HG02870 (cell line): ENCODE results near the gene SPOCK2.

Source experiments
- ATAC-seq: cut with Tn5 transposase; IDR thresholded peaks from one replicate; pipeline ENCODE4 v1.9.1; 2021; ENCODE audit warnings: mild to moderate bottlenecking, moderate library complexity; ENCODE audit not compliant: unreplicated experiment

The SPOCK2 gene

DNA sequence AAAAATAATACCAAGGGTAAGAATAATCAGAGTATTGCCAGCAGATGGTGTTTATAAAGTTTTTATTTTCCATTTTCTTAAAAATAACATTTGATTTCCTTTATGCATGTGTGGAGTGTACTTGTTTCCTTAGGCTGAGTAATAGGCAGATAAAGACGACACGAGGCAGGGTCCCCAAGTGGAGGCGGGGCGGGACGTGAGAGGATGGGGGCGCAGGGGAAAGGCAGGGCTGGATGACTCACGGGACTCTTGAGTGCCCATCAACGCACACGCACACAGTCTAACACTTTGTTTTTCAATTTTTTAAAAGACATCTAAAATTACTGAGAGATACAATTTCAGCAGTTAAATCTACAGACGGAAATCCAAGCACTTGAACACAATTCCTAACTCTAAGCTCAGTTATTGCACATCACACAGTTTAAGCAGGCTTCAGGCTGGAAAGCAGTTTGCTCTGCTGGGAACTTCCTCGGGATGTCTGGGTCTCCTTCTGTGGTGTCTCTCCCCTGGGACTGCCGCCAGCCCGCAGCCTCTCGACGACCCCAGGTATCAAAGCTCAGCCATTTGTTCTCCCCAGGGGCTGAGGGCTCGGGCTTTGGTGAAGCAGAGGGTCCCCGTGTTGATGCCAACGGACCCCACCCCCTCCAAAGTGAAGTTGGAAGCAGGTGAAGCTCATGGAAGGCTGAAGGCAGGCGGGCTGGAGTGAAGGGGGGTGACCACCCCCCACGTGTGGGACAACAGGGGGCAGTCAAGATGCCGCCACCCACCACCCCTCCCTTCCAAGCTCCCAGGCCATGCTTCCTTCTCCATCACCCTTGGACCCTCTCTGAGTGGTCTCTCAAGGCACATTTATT lies 29.1 kb downstream of the SPOCK2 start:
- no peak for ATAC-seq

DNA sequence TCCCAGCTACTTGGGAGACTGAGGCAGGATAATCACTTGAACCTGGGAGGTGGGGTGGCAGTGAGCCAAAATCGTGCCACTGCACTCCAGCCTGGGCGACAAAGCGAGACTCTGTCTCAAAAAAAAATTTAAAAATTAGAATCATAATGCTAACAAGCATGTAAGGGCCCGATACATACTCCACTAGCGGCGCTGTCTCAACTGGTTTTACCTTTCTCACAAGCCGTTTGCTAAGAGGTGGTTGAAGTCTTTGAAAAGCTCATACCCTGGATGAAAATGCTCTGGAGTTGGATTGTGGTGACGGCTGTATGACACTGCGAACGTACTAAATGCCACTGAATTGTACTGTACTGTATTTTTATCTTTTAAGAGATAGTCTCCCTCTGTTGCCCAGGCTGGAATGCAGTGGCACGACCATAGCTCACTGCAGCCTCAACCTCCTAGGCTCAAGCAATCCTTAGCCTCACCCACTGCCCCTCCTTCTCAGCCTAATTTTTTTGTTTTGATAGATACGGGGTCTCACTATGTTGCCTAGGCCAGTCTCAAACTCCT lies 29.9 kb downstream of the SPOCK2 start:
- no peak for ATAC-seq

DNA sequence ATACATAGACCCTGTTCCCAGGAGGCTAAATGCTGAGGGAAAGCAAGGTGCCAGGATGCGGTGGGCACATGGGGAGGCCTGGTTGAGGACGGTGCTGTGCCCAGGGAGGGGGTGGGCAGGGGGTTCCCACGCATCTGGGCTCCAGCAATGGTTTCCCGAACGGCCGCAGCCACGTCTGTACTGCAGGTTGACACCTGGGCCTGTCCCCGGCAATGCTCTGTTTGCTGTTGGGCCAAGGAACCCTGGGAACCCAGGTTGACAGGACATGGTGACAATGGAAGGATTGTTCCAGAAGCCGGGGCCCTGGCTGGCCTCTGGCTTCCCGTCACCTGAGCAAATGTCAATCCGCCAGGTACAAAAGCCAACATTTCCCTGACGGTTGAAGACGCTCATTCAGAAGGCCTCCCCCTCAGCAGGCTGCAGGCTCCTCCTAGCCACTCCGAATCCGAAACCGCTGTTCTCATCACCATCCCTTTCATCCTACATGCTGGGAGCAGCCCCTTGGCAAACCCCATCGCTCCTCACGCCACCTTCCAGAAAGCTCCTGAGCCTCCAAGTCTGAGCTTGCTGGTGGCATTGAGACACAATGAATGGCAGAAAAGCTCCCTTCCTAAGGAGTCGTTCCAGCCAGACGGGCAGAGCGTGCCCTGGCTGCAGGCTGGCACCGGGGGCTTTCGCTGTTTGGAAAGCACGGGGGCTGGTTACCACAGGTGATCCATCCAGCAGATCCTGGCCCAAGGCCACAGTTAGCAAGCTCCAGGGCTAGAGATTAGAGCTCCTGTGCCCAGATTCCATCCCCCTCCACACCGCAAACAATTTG lies 31.2 kb downstream of the SPOCK2 start:
- ATAC-seq = no peak

DNA sequence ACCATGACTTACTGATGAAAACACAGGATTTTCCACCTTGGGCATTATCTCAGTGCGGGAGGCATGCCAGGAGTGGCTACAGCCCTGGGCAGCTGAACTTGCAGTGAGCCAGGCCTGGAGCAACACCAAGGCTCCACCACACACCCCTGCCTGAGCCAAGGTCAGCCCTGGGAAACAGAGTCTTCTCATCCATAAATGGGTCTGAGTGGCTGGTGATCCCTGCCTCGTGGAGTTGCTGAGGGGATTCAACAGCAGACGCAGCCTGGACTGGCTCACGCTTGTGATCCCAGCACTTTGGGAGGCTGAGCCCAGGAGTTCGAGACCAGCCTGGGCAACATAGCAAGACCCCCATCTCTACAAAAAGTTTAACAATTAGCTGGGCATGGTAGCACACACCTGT lies 32.2 kb downstream of the SPOCK2 start:
- ATAC-seq = no peak

DNA sequence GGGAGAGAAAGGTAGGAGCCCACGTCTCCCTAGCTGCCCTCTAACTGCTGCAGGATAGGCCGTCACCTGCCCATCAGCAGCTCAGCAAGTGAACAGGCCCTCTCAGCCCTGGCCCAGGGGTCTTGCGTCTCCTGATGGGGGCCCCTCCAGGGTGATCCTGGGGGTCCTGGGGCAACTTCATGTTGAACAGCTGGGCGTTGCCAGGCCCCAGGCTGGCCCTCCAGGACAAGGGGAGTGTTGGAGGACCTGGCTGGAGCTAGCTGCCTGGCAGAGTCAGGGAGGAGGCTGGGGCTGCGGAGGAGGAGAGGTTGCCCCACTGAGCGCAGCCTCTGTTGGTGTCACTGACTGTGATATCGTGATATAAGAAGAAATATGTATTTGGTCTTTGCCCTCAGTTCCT lies 34.7 kb downstream of the SPOCK2 start:
- no peak for ATAC-seq

DNA sequence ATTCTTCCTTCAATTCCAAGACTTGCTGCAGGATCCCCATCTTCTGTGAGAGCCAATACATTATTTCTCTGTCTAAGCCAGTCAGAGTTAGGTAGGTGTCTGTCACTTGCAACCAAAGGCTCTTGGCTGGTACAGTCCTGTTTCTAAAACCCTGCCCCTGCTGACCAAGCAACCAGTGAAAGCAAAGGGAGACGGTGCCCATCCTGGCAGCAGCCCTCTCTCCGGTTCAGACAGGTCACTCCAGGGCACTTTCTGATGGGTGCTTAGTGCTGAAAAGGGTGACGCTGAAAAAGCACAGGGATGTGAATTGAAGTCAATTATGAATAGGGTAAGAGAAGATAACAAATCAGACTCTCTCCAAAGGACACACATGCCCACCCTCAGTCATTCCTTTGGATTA lies 37.5 kb downstream of the SPOCK2 start:
- no peak for ATAC-seq

DNA sequence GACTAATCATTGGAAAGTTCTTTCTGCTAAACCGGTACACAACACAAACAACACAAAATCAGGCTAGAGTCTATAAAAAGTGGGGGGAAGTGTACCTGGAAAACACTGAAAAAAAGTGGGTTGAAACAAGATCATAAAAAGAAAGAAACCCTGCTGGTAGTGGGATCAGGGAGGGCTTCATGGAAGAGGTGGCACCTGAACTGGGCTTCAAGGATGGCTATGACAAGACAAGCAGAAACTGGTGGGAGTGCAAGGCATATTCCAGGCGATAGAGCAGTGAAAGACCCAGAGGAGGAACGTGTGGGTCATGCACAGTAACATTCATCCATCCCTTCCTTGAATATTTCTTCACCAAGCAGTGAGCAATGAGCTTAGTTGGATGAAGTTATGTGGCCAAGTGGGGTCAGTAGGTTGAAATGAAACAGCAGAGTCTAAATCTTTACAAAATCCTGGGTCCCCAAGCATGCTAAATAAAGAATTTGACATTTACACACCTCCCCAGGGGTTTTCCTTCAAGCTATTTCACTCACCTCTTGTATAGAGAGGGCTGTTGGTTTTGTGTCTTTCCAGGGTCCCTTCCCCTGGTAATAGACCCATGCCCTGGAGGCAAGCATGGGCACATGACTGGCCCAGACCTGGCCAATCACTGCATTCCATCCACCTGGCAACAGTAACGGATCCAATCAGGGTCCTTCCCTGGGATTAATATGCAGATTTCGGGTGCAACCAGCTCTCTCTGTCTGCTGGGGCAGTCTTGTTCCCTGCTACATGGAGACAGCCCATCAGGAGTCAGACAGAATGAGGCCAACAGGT lies 38.2 kb downstream of the SPOCK2 start:
- no peak for ATAC-seq

DNA sequence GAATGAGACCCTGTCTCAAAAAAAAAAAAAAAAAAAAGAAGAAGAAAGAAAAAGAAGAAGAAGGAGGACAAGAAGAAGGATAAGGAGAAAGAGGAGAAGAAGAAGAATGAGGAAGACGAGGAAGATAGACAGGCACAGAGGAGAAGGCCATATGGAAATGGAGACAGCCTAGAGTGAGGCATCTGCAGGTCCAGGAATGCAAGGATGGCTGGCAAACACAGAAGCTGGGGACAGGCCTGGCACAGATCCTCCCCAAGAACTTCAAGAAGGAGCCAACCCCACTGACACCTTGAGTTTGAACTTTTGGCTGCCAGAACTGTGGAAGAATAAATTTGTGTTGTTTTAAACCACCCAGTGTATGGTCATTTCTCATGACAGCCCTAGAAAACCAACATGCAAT lies 38.9 kb downstream of the SPOCK2 start:
- no peak for ATAC-seq

DNA sequence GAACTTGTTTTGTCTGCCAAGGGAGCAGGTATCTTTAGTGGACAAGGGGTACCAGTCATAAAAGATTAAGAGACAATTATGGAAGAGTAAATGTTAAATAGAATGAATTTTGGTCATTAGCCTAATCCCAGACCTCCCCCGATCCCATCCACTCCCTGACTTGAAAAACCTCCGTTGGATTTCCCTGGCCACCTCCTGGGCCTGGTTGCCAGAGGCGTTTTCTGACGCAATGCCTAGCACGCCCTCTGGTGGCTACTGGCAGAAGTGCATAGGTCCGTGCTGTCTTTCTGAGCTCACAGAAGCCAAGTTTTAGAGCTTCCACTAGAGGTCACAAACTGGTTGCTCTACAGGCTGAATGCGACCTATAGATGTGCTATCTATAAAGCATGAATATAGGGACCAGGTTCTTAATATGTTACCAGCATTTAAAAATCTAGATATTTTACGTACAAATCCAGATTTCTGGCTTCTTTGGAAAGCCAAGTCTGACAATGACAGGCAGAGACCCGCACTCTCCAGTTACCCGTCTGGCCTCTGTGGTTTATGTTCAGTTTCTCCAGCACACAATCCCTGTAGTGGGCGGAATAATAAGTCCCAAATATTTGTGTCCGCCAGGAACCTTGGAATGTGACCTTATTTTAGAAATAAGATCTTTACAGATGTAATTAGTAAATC lies 39.8 kb downstream of the SPOCK2 start:
- no peak for ATAC-seq

DNA sequence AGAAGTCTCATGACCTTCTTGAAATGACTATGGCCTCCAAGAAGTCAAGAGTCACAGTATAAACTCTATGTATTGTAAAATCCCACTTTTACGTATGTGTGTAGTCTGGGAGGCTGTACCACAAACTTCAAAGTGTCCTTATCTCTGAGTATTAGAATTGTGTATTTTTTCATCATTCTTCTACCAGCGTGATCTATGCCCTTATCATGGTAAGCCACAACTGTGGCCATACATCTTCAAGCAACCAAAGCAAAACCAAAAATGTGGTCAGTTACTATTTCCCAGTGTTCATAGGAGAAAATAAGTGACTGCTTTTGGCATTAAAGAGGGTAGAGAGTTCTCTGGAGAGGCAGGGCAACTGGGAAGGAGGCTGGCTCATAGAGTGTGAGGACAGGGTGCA lies 42.8 kb downstream of the SPOCK2 start:
- ATAC-seq = no peak

DNA sequence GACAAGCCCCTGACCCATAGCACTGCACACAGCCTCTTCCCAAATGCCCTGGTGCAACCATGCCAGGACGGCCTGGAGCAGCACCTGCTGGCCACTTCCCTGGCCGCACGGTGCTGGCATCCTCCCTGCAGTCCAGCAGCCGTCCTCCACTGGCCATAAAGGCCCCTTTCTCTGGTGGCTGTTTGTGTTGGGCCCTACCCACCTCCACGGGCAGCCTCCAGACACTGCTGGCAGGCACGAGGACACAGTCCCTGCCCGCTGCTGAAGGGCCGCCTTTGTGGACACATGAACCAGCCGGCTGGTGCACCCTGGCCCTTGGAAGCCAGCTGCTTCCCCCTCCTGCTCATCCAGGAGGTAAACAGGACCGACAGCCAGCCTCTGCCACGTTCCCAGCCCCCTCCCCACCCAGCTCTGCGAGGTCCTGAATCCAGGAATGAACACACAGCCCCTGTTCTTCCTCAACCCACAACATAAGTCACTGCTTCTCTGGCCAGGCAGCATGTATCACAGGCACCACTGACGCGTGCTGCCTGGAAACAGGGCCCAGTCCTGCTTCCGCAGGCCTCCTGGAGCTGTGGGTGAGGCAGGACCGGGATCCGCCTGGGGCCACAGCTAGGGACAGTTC lies 43.8 kb downstream of the SPOCK2 start:
- no peak for ATAC-seq

DNA sequence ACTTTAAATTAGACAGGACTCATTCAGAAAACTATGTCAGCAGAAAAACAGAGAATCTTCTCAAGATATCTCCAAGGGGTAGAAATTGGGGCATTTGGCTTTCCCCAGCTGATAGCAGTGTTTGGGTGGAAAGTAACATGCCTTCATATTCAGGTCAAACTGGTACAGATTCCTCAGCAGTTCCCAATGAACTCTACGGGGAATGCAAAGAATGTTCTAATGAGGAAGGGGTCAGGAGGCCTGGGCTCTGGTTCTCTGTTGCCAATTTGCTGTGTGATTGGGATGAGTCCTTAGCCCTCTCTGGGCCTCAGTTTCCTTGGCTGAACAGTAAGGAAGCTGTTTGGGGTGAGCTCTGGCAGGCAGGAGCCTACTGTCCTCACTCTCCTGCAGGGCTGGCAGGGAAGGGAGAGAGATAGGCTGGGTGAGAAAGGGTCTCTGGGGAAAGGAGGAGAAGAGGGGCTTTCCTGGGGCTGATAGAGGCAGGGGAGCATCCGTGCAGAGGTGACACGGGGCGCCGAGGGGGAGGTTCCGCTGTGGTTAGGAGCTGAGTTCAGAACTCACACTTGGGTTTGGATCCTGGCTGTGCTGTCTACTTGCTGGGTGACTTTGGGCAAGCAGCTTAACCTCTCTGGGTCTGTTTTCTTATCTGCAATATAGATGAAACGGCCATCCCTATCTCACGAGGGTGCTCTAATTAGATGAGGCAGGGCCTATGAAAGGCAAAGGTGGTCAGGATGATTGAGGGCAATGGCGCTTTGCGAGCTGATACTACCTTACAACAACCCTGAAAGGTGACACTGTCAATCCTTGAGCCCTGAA lies 45.1 kb downstream of the SPOCK2 start:
- ATAC-seq = no peak

DNA sequence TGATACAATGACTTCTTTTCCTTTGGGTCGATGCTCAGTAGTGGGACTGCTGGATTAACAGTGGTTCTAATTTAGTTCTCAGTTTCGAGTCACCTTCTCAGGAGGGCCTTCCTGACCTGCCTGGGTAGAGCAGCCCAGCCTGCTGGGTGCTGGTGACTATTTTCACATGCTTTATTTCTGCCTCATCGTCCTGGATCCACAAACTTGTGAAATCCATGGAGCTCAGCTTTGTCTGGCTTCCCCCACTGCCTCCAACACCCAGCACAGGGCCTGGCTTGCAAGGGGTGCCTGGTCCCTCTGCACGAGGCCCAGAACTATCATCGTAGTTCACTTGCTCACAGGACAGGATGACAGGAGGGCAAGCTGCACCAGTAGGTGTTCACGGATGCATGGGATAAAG lies 46.9 kb downstream of the SPOCK2 start:
- no peak for ATAC-seq

DNA sequence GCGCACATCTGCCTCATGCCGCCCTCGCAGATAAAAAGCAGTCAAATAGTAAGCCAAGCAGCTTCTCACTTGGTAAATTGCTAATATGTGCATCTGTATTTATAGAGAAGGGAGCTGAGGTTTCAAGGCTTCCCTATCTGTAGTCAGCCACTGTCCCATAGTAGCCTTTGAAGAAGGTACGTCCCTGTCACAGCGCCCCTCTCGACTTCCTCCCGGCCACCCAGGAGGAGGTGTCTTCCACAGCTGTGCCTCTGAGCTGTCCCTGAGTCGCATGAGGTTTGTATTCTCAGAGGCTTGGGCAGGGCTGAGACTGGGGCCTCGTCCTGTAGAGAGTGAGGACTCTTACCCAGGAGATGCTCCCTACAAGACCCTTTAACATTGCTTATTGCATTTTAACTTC lies 49.0 kb downstream of the SPOCK2 start:
- ATAC-seq = no peak

DNA sequence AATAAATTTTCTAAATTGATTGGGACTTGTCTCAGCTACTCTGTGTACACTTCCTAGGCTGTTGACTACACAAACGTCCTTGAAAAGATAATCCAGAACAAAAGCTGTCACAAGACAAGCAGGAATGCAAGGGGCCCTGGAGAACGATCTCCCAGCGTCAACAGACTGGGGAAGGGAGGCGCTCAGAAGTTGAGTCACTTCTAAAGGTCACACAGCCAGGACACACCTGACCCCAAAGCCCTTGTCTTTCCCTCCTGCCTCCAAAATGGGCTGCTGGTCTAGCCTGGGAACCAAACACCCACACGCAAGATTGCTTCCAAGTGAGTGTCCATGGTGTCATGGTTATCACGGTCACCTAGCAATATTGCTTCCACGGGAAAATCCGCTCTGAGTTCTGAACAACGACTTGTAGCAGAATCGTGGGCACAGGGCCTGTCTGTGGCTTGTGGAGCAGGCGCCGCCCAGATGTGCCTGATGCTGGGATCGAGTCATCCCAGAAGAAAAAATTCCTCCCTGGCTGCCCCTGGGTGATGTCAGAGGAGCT lies 49.8 kb downstream of the SPOCK2 start:
- ATAC-seq = no peak

DNA sequence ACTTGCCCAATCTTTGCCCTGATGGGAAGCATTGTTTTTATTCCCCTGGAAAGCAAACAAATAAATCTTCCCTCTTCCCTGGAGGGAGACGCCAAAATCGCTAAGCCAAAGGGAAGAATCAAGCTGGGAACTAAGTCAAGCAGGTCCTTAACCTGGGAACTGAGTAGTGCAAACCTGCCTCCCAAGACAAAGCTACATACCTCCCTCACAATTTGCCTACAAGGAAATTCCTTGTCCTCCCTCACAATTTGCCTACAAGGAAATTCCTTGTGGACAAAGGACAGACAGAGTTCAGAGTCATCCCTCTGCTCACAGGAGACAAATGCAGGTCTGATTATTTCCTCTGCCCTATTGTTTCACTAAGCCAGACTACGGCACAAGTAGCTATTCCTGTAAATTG lies 50.5 kb downstream of the SPOCK2 start:
- ATAC-seq = no peak

DNA sequence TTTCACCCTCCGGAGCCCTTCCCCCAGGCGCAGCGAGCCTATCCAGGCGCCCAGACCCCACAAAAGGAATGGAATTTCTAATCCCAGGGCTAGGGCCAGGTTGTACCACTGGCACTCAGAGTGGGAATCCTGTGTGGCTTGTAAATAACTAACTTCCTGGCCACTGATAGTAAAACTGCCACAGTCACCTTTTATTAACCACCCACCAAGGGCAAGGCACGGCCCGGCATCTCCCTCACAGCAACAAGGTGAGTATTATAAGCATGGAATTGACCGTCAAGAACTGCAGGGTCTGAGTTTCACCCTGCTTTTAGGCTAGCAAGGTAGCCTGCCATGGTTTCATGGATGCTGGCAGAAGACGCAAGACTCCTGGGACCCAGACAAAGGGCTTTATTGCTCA lies 51.1 kb downstream of the SPOCK2 start:
- no peak for ATAC-seq

DNA sequence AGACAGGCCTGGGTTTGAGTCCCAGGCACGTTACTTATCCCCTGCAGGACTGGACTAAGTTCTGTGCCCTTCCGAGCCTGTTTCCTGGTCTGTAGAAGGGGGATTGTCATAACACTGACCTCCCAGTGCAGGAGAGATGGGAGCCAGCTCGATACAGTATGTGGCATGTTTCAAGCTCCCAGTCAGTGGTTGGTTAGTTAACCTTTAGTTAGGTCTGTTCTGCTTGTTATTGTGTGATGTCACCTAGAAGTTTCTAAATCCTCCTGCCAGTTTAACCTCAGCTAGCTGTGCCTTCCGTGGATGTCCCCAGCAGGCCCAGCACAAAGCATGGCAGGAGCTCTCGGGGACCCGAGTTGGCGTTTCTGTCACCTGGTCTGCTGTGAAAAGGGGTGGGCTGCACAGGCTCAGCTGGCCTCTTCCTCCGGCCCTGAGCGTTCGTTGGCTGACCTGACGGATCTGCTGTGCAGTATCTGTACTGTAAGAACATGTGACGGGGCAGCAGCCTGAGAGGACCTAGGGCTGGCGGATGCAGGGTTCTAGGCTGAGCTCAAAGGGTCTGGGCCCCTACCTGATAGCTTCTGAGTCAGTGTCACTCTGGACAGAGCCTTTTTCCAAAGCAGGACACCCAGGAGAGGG lies 53.0 kb downstream of the SPOCK2 start:
- ATAC-seq = no peak

DNA sequence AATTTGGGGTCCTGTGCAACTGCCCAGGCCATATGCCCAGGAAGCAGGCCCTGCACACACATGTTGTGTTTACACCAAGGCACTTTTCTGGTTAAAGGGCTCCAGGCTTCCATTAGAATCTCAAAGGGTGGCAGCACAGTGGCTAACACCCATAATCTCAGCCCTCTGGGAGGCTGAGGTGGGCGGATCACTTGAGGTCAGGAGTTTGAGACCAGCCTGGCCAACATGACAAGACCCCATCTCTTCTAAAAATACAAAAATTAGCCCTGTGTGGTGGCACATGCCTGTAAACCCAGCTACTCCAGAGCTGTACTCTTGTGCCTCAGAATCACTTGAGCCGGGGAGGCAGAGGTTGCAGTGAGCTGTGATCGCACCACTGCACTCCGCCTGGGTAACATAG lies 53.6 kb downstream of the SPOCK2 start:
- no peak for ATAC-seq
